HepG2 (cell line): ENCODE data around the gene PDE2A.

Source experiments
- CBX5 ChIP-seq: sonication (generic); formaldehyde crosslinking; IDR thresholded peaks from 2 replicates; pipeline ENCODE4 v1.4.0; 2020; ENCODE audit warnings: missing genetic modification reagents, borderline replicate concordance
- CTCF ChIP-seq: sonication (generic); formaldehyde crosslinking; IDR thresholded peaks from 2 replicates; pipeline ENCODE4 v1.5.0; 2020; ENCODE audit warnings: mild to moderate bottlenecking, missing genetic modification reagents, moderate library complexity
- EZH2 ChIP-seq: conservative IDR thresholded peaks from 2 replicates; pipeline ENCODE4 v1.6.1; 2012; ENCODE audit warnings: mild to moderate bottlenecking, low read depth, low read length, moderate library complexity
- FOSL2 ChIP-seq: sonication (generic); formaldehyde crosslinking; IDR thresholded peaks from 2 replicates; pipeline ENCODE4 v1.4.0; 2020; ENCODE audit warnings: missing genetic modification reagents
- FOXK1 ChIP-seq: sonication (generic); formaldehyde crosslinking; IDR thresholded peaks from 2 replicates; pipeline ENCODE4 v1.4.0; 2020; ENCODE audit warnings: low read depth, missing genetic modification reagents, borderline replicate concordance
- MAFK ChIP-seq, 2 experiments: IDR thresholded peaks in 1 of 2; conservative IDR thresholded peaks in 1 of 2; 2 replicates each; pipeline ENCODE4 v1.6.1; 2011; ENCODE audit warnings: improper control_type of control experiment in 2 of 2, low read length in 2 of 2
- MYC ChIP-seq: sonication (generic); formaldehyde crosslinking; IDR thresholded peaks from 2 replicates; pipeline ENCODE4 v1.9.0; 2021; ENCODE audit warnings: missing genetic modification reagents, borderline replicate concordance
- NFYB ChIP-seq: sonication (generic); formaldehyde crosslinking; IDR thresholded peaks from 2 replicates; pipeline ENCODE4 v1.4.0; 2020; ENCODE audit warnings: missing genetic modification reagents
- POLR2AphosphoS5 ChIP-seq: IDR thresholded peaks from 2 replicates; pipeline ENCODE4 v1.6.1; 2012; ENCODE audit warnings: low read depth, low read length
- SNAPC2 ChIP-seq: sonication (generic); formaldehyde crosslinking; IDR thresholded peaks from 2 replicates; pipeline ENCODE4 v1.8.1; 2022; ENCODE audit warnings: mild to moderate bottlenecking, missing genetic modification reagents
- TAF15 ChIP-seq: fragments of 200-400 bp; formaldehyde crosslinking; IDR thresholded peaks from one replicate; pipeline ENCODE4 v1.6.1; 2018; ENCODE audit warnings: mild to moderate bottlenecking, low read depth, low read length; ENCODE audit not compliant: poor library complexity, severe bottlenecking
- ZFX ChIP-seq: sonication (generic); formaldehyde crosslinking; IDR thresholded peaks from 2 replicates; pipeline ENCODE4 v1.4.0; 2020; ENCODE audit warnings: mild to moderate bottlenecking, low read depth, missing genetic modification reagents, moderate library complexity
- ZNF788 ChIP-seq: sonication (generic); formaldehyde crosslinking; IDR thresholded peaks from 2 replicates; pipeline ENCODE4 v1.5.0; 2020; ENCODE audit warnings: mild to moderate bottlenecking, missing genetic modification reagents, borderline replicate concordance
- TF ChIP-seq, protein P1 (sequence below), 2 experiments: IDR thresholded peaks; 2 replicates each; pipeline ENCODE4 v1.6.1; 2011 to 2012; ENCODE audit warnings: low read length in 2 of 2, borderline replicate concordance in 1 of 2, low read depth in 1 of 2, mild to moderate bottlenecking in 1 of 2, moderate library complexity in 1 of 2

DNA sequence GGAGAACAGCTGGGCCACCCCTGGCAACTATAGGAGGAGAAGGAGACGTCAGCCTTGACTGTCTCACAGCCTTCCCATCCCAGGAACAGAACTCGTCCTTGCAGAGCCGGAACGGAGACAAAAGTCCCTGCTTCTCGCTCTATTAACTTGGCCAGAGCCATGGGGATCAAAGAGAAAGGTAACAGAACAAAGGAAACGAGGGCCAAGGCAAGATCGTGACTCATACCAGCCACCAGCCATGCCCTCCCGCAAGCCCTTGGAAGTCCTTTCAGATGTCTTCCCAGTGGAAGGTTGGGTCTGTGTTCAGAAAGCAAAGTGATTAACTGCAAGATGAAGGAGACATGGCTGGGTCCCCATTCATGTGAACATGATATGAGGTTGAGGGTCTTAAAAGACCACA lies 64.7 kb downstream of the PDE2A start:
- TF ChIP-seq MAFK (conservative IDR thresholded peaks at IDR 0.05 in 1 of 2, IDR thresholded peaks at IDR 0.05 in 1 of 2; ENCODE audit: low read length in 2 of 2) (no peak), FOSL2 (no peak), ZNF788 (CRISPR knock-in tag) (no peak), NFYB (no peak), CTCF (no peak), ZFX (CRISPR knock-in tag) (no peak), FOXK1 (CRISPR knock-in tag) (no peak), EZH2 (no peak), TAF15 (no peak), MYC (CRISPR knock-in tag) (no peak), CBX5 (no peak), SNAPC2 (CRISPR knock-in tag) (no peak), POLR2AphosphoS5 (no peak)
- TF ChIP-seq, protein P1, sequence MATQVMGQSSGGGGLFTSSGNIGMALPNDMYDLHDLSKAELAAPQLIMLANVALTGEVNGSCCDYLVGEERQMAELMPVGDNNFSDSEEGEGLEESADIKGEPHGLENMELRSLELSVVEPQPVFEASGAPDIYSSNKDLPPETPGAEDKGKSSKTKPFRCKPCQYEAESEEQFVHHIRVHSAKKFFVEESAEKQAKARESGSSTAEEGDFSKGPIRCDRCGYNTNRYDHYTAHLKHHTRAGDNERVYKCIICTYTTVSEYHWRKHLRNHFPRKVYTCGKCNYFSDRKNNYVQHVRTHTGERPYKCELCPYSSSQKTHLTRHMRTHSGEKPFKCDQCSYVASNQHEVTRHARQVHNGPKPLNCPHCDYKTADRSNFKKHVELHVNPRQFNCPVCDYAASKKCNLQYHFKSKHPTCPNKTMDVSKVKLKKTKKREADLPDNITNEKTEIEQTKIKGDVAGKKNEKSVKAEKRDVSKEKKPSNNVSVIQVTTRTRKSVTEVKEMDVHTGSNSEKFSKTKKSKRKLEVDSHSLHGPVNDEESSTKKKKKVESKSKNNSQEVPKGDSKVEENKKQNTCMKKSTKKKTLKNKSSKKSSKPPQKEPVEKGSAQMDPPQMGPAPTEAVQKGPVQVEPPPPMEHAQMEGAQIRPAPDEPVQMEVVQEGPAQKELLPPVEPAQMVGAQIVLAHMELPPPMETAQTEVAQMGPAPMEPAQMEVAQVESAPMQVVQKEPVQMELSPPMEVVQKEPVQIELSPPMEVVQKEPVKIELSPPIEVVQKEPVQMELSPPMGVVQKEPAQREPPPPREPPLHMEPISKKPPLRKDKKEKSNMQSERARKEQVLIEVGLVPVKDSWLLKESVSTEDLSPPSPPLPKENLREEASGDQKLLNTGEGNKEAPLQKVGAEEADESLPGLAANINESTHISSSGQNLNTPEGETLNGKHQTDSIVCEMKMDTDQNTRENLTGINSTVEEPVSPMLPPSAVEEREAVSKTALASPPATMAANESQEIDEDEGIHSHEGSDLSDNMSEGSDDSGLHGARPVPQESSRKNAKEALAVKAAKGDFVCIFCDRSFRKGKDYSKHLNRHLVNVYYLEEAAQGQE (IDR thresholded peaks at IDR 0.05; ENCODE audit: borderline replicate concordance in 1 of 2, low read depth in 1 of 2, low read length in 2 of 2) = no peak
